Cardiac muscle cell (in vitro differentiated cells and primary cell): ENCODE results near the gene MAP7D3. TPM values are rescaled to one million over a fixed set of nuclear protein-coding genes. Genes with fewer than 3 reads are reported as not detected.
"Not testable (repeated sequence)": the region's sequence is repeated elsewhere in the genome, so short reads cannot be mapped to it uniquely, and the experiment has no call there.

Source experiments
- DNase-seq, 2 donors: peaks; one replicate each; pipeline versions ENCODE4 v3.0.0 to v3.0.0-alpha.2; 2010 to 2017; ENCODE audit warnings: low read depth in 1 of 2, low spot score in 1 of 2
- H3K27ac ChIP-seq: fragments of 200-600 bp; sonication (generic); 2 replicates; pipeline ENCODE4 v1.5.1; 2016
- H3K27me3 ChIP-seq: fragments of 200-600 bp; sonication (generic); 2 replicates; pipeline ENCODE4 v1.6.0; 2016; ENCODE audit warnings: control low read depth
- H3K36me3 ChIP-seq: fragments of 200-600 bp; sonication (generic); 2 replicates; pipeline ENCODE4 v1.5.1; 2016; ENCODE audit warnings: control low read depth
- H3K4me1 ChIP-seq: fragments of 200-600 bp; sonication (generic); 2 replicates; pipeline ENCODE4 v1.8.1; 2017; ENCODE audit warnings: low read depth, mild to moderate bottlenecking, mixed run types
- H3K4me3 ChIP-seq: fragments of 200-600 bp; sonication (generic); 2 replicates; pipeline ENCODE4 v1.5.1; 2016; ENCODE audit warnings: mild to moderate bottlenecking
- H3K9me3 ChIP-seq: fragments of 200-600 bp; sonication (generic); 2 replicates; pipeline ENCODE4 v1.5.1; 2017; ENCODE audit warnings: low read depth, mild to moderate bottlenecking, control low read depth
- polyA plus RNA-seq: library from polyadenylated mRNA; unstranded; fragments of >200 nt; fragmentation: Nextera tagmentation; extraction: Ambion mirVana; gene quantifications from 2 replicates; pipeline ENCODE4 v1.2.1, GENCODE V29; 2016
- total RNA-seq: library from RNA; depleted of rRNA; stranded (reverse); fragments of >200 nt; gene quantifications from 2 replicates; pipeline ENCODE4 v1.2.3, GENCODE V29; 2016
- TF ChIP-seq, protein P1 (sequence below): IDR thresholded peaks from 2 replicates; pipeline ENCODE4 v1.5.1; 2012; ENCODE audit warnings: low read depth, mild to moderate bottlenecking, low read length

The MAP7D3 gene
- total and polyA plus RNA-seq, 2 experiments from 2014 or later: 5.7 to 10.4 TPM

DNA sequence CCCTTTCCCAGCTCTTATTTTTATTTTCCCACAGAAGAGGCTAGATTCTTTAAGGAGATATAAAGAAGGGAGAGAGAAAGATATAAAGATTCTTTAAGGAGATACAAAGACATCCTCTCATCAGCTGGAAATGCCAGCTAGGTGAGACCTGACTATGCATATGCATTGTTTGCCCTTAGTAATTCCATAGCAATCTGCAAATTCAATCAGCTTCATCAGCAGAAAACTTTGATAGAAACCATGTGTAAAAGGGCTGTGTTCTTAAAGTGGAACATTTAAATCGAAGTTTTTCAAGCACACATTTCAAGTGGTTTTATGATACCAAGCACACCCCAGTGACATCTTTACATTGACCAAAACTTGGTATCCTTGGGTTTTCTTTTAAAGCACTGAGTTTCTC is 79.8 kb downstream of the MAP7D3 start:
- Histone ChIP-seq H3K9me3 (no peaks in the 10 kb centered on the region), H3K4me3 (no peak overlapping the region), H3K36me3 (no peaks in the 10 kb centered on the region), H3K27ac (no peak overlapping the region), H3K4me1 (no peaks in the 10 kb centered on the region), H3K27me3 (no peaks in the 10 kb centered on the region)
- TF ChIP-seq, protein P1, sequence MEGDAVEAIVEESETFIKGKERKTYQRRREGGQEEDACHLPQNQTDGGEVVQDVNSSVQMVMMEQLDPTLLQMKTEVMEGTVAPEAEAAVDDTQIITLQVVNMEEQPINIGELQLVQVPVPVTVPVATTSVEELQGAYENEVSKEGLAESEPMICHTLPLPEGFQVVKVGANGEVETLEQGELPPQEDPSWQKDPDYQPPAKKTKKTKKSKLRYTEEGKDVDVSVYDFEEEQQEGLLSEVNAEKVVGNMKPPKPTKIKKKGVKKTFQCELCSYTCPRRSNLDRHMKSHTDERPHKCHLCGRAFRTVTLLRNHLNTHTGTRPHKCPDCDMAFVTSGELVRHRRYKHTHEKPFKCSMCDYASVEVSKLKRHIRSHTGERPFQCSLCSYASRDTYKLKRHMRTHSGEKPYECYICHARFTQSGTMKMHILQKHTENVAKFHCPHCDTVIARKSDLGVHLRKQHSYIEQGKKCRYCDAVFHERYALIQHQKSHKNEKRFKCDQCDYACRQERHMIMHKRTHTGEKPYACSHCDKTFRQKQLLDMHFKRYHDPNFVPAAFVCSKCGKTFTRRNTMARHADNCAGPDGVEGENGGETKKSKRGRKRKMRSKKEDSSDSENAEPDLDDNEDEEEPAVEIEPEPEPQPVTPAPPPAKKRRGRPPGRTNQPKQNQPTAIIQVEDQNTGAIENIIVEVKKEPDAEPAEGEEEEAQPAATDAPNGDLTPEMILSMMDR: no peak
- no peak for DNase-seq

- H3K27me3 ChIP-seq: no peaks in the 10 kb centered on the region
- DNase-seq: peak in 1 of 2 donors; percentile 63
- no peak overlapping the region for H3K27ac ChIP-seq
- TF ChIP-seq, protein P1: peak; percentile 47
- H3K36me3 ChIP-seq: no peaks in the 10 kb centered on the region
- no peaks in the 10 kb centered on the region for H3K9me3 ChIP-seq
- no peaks in the 10 kb centered on the region for H3K4me1 ChIP-seq
- no peak overlapping the region for H3K4me3 ChIP-seq
Measured at GRCh38 chrX:136170139-136170800, 80.9 kb downstream of the MAP7D3 start.

- no peak overlapping the region for H3K27ac ChIP-seq
- peak; percentile 26 to 83 for DNase-seq
- H3K27me3 ChIP-seq: no peaks in the 10 kb centered on the region
- no peaks in the 10 kb centered on the region for H3K4me1 ChIP-seq
- TF ChIP-seq, protein P1: no peak
- H3K36me3 ChIP-seq: no peaks in the 10 kb centered on the region
- H3K9me3 ChIP-seq: no peaks in the 10 kb centered on the region
- H3K4me3 ChIP-seq: no peak overlapping the region
Measured at GRCh38 chrX:136168929-136169735, 82.1 kb downstream of the MAP7D3 start.

DNA sequence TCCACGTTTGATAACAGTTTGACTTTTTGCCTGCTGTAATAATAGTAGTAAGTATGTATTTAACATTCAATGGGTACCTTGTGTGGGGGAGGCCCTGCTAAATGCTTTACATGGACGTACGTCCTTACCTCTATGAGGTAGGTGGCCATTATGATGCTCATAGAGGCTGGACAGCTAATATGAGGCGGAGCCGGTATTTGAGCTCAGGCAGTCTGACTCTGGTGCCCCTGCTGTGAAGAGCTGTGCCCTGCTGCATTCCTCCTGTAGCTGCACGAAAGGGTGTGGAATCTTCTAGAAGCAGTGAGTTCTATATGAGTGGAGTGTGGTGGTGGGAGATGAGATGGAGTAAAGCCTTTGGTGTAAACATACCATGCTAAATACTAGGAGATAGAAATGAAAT is 83.2 kb downstream of the MAP7D3 start:
- not testable (repeated sequence) for H3K27me3 ChIP-seq, H3K4me1 ChIP-seq, H3K27ac ChIP-seq, H3K9me3 ChIP-seq, DNase-seq, H3K4me3 ChIP-seq, H3K36me3 ChIP-seq

- Histone ChIP-seq H3K36me3 (no peaks in the 10 kb centered on the region), H3K27ac (no peak overlapping the region), H3K4me3 (no peak overlapping the region), H3K27me3 (no peaks in the 10 kb centered on the region), H3K4me1 (no peaks in the 10 kb centered on the region), H3K9me3 (no peaks in the 10 kb centered on the region)
- TF ChIP-seq, protein P1: peak; percentile 46
- peak; percentile 20 to 58 for DNase-seq
Measured at GRCh38 chrX:136166221-136166855, 84.9 kb downstream of the MAP7D3 start.
